NCI-H2227 treated with DMSO at 0.1 percent for 48 hours (cell line): ENCODE measurements around the gene TMEFF1.
"Not testable (repeated sequence)": the region's sequence is repeated elsewhere in the genome, so short reads cannot be mapped to it uniquely, and the experiment has no call there.

Experiments used
- DNase-seq: peaks from one replicate; lab custom pipeline; 2025; lab: John Stamatoyannopoulos, UW

TMEFF1 gene

GRCh38 chr9:100492952-100493351, 20.0 kb downstream of the TMEFF1 start:
- DNase-seq = no peak

GRCh38 chr9:100498592-100498991, 25.6 kb downstream of the TMEFF1 start:
- no peak for DNase-seq

GRCh38 chr9:100499460-100499859, 26.5 kb downstream of the TMEFF1 start:
- DNase-seq = no peak

- DNase-seq = no peak
Observed at GRCh38 chr9:100499866-100500265, 26.9 kb downstream of the TMEFF1 start.

- peak; percentile 2 for DNase-seq
Observed at GRCh38 chr9:100505564-100506159, 32.7 kb downstream of the TMEFF1 start.

GRCh38 chr9:100507350-100507749, 34.4 kb downstream of the TMEFF1 start:
- DNase-seq = not testable (repeated sequence)

- no peak for DNase-seq
Observed at GRCh38 chr9:100511205-100511604, 38.3 kb downstream of the TMEFF1 start.

GRCh38 chr9:100515578-100516494, 42.9 kb downstream of the TMEFF1 start:
- no peak for DNase-seq

- no peak for DNase-seq
Observed at GRCh38 chr9:100521282-100521681, 48.3 kb downstream of the TMEFF1 start.

GRCh38 chr9:100525563-100525962, 52.6 kb downstream of the TMEFF1 start:
- no peak for DNase-seq

- DNase-seq = not testable (repeated sequence)
Observed at GRCh38 chr9:100527180-100527794, 54.3 kb downstream of the TMEFF1 start.

- DNase-seq = peak; percentile 90
Observed at GRCh38 chr9:100534401-100534800, 61.5 kb downstream of the TMEFF1 start.

- DNase-seq = no peak
Observed at GRCh38 chr9:100540327-100540726, 67.4 kb downstream of the TMEFF1 start.

GRCh38 chr9:100549048-100549447, 76.1 kb downstream of the TMEFF1 start:
- DNase-seq = no peak

GRCh38 chr9:100554935-100555401, 82.0 kb downstream of the TMEFF1 start:
- no peak for DNase-seq

GRCh38 chr9:100555471-100555870, 82.5 kb downstream of the TMEFF1 start:
- no peak for DNase-seq

- DNase-seq = no peak
Observed at GRCh38 chr9:100557053-100557452, 84.1 kb downstream of the TMEFF1 start.

GRCh38 chr9:100561256-100561655, 88.3 kb downstream of the TMEFF1 start:
- no peak for DNase-seq

GRCh38 chr9:100567856-100568255, 94.9 kb downstream of the TMEFF1 start:
- no peak for DNase-seq

- DNase-seq = no peak
Observed at GRCh38 chr9:100573655-100574260, 100.8 kb downstream of the TMEFF1 start.

- DNase-seq = no peak
Observed at GRCh38 chr9:100575006-100575405, 102.1 kb downstream of the TMEFF1 start.

- no peak for DNase-seq
Observed at GRCh38 chr9:100575765-100576386, 102.9 kb downstream of the TMEFF1 start.
